Measurements from ENCODE around the gene RMRP.

RMRP gene

DNA sequence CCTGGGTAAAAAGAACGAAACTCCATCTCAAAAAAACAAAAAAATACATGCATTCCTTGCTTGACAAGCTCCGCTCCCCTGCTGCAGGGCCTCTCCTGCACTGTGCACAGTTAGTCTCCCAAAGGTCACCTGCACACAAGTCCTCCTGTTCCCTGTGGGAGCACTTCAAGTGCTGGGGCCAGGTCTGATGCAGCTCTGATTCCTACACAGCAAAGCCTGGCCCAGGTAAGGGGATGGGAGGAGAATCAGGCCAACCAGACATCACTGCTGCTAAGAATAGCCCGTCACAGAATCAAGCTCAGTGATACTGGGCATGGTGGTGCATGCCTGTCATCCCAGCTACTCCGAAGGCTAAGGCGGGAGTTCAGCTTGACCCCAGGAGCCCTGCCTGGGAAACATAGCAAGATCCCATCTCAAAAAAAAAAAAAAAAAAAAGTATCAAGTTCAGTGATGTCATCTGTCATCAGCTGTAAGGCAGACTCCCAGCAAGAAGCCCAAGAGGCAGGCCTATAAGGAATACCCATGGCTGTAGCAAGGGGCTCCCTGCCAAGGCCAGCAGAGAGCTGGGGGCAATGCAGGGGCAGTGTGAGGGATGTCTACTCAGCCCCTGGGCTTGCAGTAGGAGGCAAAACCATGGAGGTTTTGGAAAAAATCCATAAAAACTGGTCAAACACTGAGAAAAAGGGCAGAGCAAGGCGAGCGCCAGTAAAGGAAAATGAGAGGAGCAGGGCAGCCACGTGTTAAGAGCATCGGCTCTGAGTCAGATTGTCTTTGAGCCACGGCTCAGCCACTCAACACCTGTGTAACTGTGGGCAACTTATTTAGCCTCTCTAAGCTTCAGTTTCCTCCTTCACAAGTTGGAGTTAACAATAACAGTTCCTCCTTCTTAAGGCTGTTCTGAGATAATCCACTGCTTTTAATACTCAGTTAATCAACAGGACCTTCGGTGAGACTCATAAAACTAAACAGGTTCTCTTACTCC lies 28.7 kb upstream of the RMRP start:
- DNase-seq: no peak

DNA sequence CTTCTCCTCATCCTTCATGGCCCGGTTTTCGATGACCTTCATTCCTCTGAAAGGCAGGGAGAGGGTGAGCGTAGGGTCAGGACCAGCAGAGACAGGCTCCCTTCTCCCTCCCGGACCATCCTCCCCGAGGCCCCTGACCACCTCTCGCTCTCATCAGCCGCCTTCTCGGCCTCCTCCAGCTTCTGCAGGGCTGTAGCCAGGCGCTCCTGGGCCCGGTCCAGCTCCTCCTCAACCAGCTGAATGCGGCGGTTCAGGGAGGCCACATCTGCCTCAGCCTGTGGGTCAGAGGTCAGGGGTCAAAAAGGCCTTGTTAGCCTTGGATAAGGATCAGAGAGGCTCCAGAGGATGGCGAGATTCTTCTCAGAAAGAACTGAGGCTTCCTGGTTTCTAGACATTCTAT lies 27.7 kb upstream of the RMRP start:
- no peak for DNase-seq

DNA sequence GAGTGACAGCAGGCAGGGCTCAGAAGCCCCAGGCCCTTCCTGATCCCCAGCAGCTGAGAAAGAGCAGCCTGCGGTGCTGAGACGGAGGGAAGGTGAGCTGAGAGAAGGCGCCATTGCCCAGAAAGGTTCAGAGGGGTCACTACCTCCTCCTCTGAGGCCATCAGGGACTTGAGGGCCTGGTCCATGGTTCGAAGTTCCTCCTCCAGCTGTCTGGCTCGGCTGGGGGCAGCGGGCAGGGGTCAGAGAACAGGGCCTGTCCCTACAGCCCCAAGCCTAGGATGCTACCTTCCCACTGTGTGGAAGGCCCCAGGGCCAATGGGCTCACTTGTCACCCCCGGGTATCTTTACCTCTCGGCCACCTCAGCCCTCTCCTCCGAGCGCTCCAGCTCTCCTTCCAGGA lies 27.1 kb upstream of the RMRP start:
- DNase-seq: no peak

DNA sequence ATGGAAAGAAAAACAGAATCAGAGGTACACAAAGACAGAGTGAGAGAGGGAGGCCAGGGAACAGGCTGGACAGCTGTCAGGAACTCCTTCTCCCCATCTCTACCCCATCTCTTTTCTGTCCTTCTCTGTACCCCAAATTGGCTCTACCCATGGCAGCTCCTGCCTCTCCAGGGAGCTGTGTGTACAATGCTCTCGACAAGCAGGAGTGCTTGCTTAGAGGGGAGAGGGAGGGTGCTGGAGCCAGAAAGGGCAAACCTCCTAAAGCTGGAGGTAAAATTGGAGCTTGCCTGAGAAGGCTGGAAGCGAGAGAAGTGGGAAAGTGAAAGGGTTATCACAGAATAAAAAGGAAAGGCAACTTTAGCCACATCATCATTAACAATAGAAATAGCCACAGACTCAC lies 25.5 kb upstream of the RMRP start:
- DNase-seq: no peak

DNA sequence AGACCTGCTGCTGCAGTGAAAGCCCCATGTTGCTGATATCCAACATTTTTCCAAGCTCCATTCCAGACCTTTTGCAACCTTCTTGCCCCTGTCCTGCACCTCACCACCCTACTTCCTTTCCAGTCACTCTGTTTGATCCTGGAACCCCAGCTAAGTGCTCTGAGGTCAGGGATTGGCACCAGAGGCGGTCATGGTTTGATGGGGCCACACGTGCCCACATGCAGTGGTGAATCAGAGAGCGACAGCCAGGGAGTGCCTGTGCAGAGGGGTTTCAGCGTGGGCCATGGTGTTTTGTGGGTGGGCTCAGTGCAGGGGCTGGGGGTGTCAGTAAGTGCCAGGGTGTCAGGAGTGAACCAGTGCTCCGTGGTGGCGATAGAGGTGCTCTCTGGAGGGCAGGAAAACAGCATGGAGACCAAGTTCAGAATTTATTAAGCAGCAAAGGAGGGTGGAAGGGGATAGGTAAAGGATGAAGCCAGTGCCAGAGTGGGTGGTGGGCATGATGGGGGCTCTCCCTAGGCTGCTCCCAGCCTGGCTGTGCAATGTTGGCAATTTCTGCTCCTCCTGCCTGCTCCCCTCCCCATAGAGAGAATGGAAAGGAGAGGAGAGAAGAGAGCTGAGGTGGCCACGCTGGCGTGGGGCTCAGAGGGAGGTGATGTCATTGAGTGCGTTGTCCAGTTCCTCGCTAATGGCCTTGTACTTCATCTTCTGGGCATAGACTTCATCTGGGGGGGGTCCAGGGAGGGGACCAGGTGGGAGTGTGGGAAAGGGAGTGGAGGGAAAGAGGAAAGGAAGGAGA lies 24.9 kb upstream of the RMRP start:
- no peak for DNase-seq

DNA sequence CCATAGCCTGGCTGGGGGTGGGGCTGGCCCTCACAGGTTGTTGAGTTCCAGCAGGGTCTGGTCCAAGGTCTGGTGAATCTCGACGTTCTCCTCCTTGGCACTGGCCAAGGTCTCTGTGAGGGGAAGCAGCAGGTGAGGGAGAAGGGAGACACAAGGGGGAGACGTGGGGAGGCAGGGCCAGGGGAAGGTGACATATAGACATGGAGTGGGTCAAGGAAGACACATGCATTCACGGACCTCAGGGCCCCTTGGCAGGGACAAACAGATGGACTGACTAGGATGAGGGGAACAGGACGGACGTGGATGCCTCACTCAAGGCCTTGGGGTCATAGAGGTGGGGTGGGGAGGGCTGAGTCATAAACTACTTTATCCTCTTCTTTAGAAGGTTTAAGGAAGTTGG lies 24.2 kb upstream of the RMRP start:
- no peak for DNase-seq

DNA sequence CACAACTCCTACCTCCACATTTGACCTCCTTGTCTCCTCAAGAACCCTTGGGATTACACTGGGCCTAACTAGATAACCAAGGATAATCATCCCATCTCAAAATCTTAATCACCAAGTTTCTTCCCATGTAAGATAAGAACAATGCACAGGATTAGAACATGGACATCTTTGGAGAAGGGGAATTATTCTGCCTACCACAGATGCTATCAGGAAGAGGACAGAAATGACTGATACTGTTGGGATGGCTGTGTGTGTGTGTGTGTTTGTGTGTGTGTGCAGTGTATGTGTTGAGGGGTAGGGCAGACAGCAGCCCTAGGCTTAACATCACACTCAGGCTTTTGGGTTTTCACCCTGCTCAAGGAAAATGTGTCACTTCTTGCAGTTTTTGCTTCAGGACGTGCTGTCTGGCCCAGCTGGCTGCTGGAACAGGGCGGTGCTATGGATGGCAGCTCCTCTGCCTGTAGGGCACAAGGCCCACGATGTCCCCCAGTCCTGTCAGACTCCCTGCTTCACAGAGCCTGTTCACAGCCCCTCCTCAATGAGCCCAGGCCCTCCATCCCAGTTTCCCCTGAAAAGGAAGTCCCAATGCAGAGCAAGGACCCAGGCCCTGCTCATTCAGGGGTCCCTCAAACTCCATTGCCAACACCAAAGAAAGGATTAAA lies 23.7 kb upstream of the RMRP start:
- DNase-seq: no peak

DNA sequence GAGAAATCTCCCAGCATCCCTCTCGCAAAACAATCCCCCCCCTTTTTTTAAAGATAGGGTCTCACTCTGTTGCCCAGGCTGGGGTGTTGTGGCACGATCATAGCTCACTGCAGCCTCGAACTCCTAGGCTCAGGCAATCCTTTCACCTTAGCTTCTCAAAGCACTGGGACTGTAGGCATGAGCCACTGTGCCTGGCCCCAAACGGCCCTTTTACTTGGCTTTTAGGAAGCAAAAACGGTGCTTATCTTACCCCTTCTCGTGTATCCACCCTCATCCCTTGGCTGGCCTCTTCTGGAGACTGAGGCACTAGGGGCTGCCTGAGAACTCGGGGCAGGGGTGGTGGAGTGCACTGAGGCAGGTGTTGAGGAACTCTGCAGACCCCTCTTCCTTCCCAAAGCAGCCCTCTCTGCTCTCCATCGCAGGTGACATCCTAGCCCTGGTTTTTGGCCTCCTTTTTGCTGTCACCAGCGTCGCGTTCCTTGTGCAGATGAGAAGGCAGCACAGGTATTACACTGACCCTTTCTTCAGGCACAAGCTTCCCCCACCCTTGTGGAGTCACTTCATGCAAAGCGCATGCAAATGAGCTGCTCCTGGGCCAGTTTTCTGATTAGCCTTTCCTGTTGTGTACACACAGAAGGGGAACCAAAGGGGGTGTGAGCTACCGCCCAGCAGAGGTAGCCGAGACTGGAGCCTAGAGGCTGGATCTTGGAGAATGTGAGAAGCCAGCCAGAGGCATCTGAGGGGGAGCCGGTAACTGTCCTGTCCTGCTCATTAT lies 22.7 kb upstream of the RMRP start:
- no peak for DNase-seq

DNA sequence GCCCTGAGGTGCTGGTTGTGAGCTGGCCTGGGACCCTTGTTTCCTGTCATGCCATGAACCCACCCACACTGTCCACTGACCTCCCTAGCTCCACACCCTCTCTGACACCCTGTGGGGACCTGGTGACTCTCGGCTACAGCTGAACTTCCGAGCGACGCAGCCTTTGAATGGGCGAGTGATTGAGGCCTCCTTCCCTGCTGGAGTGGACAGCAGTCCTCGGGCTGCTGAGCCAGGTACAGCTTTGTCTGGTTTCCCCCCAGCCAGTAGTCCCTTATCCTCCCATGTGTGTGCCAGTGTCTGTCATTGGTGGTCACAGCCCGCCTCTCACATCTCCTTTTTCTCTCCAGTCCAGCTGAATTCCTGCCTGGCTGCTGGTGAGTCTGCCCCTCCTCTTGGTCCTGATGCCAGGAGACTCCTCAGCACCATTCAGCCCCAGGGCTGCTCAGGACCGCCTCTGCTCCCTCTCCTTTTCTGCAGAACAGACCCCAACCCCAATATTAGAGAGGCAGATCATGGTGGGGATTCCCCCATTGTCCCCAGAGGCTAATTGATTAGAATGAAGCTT lies 22.0 kb upstream of the RMRP start:
- DNase-seq: no peak

DNA sequence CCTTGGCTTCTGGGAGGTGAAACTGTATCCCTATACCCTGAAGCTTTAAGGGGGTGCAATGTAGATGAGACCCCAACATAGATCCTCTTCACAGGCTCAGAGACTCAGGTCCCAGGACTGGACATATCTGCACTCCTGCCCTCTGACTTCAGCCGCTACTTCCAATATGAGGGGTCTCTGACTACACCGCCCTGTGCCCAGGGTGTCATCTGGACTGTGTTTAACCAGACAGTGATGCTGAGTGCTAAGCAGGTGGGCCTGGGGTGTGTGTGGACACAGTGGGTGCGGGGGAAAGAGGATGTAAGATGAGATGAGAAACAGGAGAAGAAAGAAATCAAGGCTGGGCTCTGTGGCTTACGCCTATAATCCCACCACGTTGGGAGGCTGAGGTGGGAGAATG lies 21.3 kb upstream of the RMRP start:
- no peak for DNase-seq

DNA sequence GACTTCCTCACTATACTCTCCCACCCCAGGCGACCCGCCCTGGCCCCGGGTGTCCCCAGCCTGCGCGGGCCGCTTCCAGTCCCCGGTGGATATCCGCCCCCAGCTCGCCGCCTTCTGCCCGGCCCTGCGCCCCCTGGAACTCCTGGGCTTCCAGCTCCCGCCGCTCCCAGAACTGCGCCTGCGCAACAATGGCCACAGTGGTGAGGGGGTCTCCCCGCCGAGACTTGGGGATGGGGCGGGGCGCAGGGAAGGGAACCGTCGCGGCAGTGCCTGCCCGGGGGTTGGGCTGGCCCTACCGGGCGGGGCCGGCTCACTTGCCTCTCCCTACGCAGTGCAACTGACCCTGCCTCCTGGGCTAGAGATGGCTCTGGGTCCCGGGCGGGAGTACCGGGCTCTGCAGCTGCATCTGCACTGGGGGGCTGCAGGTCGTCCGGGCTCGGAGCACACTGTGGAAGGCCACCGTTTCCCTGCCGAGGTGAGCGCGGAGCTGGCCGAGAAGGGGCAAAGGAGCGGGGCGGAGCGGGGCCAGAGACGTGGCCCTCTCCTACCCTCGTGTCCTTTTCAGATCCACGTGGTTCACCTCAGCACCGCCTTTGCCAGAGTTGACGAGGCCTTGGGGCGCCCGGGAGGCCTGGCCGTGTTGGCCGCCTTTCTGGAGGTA lies 18.0 kb upstream of the RMRP start:
- DNase-seq: no peak

DNA sequence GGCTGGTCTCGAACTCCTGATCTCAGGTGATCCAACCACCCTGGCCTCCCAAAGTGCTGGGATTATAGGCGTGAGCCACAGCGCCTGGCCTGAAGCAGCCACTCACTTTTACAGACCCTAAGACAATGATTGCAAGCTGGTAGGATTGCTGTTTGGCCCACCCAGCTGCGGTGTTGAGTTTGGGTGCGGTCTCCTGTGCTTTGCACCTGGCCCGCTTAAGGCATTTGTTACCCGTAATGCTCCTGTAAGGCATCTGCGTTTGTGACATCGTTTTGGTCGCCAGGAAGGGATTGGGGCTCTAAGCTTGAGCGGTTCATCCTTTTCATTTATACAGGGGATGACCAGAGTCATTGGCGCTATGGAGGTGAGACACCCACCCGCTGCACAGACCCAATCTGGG lies 17.4 kb upstream of the RMRP start:
- DNase-seq: no peak

DNA sequence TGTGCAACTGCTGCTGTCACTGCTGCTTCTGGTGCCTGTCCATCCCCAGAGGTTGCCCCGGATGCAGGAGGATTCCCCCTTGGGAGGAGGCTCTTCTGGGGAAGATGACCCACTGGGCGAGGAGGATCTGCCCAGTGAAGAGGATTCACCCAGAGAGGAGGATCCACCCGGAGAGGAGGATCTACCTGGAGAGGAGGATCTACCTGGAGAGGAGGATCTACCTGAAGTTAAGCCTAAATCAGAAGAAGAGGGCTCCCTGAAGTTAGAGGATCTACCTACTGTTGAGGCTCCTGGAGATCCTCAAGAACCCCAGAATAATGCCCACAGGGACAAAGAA lies 16.2 kb upstream of the RMRP start:
- DNase-seq: no peak

DNA sequence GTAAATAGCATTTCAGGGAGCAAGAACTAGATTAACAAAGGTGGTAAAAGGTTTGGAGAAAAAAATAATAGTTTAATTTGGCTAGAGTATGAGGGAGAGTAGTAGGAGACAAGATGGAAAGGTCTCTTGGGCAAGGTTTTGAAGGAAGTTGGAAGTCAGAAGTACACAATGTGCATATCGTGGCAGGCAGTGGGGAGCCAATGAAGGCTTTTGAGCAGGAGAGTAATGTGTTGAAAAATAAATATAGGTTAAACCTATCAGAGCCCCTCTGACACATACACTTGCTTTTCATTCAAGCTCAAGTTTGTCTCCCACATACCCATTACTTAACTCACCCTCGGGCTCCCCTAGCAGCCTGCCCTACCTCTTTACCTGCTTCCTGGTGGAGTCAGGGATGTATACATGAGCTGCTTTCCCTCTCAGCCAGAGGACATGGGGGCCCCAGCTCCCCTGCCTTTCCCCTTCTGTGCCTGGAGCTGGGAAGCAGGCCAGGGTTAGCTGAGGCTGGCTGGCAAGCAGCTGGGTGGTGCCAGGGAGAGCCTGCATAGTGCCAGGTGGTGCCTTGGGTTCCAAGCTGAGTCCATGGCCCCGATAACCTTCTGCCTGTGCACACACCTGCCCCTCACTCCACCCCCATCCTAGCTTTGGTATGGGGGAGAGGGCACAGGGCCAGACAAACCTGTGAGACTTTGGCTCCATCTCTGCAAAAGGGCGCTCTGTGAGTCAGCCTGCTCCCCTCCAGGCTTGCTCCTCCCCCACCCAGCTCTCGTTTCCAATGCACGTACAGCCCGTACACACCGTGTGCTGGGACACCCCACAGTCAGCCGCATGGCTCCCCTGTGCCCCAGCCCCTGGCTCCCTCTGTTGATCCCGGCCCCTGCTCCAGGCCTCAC lies 15.6 kb upstream of the RMRP start, which contains the start of gene CA9:
Gene CA9 (plus strand): TSS at position 797 of the 893 bp plus-strand sequence. CDS start 32 bp downstream, at position 829.
- DNase-seq: no peak

DNA sequence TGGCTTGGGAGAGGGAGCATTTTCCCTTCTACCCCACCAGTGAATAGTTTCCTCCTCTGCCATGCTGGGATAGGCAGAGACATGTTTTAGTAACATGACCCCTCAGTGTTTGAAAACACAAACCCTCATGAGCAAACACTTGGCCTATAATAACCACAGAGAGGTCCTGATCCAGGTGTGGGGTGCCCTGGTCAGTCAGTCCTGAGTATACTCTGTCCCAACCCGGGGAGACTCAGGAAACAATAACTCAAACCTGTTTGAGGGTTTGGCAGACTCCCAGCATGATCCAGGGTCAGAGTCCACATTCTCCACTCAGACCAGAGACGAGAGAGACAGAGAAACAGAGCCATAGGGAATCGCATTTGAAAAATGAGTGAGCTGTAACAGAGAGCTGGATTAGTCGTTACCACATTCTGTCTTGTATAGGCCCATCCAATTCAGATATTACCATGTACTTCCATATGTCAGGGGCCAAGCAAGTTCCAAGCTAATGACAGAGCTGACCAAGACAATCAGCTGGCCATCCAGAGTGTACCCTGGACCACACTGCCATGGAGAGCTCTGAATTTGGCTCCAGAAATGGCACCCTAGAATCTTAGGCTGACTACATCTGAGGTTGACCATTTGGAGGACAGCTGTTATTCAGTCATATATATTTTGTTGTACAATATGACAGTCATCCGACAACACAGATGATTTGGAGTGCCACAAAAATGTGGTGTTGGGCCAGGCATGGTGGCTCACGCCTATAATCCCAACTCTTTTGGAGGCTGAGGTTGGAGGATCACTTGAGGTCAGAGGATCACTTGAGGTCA lies 11.7 kb upstream of the RMRP start:
- no peak for DNase-seq

DNA sequence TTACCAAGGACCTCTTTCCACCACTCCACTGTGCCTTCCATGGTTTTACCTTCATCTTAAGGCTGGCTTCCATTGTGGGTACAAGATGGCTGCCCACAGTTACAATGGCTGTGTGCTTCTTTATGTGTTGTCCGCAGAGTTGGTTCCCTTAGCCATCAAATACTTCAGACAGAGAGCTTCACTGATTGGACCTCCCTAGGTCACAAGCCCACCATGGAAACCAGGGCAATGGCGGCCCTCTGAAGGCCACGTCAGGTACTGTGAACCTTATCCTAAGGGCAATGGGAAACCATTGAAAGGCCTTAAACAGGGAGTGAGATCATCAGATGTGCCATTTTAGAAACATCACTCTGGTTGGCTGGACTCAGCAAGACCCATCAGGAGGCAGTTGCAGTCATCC lies 10.1 kb upstream of the RMRP start:
- DNase-seq: no peak

DNA sequence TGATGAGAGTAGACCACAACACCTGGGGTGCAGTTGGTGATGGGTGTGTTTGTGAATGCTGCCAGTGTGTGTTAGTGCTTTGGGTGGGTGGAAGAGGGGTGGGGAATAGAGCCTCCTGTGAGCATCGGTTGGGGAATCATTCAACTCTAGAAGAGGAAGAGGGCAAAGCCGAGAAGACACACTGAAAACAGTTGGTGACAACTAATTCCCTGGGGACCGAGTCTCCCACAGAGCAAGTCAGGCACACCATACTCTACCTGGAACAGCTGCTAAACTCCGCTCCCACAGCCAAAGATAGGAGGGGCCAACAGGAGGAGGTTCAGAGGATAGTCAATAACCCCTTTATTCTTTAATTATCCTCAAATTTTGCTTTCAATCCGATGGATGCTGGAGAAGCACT lies 8.7 kb upstream of the RMRP start:
- no peak for DNase-seq

DNA sequence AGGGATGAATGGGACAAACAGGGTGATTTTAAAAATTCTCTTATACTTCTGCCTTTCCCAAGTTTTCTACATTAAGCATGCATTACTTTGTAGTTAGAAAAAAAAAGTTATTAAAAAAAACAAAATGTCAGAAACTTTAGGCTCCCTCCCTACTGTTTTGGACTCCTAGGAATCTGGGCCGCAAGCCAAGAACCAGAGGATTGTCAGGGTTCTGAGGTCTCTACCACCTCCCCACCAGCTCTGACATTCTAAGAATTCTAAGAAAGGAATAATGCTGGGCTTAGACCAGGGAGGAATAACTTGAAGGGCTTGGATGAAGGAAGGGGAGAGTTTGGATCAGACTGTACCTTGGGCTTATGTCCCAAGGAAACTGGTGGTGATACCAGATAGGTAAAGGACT lies 8.2 kb upstream of the RMRP start:
- no peak for DNase-seq

DNA sequence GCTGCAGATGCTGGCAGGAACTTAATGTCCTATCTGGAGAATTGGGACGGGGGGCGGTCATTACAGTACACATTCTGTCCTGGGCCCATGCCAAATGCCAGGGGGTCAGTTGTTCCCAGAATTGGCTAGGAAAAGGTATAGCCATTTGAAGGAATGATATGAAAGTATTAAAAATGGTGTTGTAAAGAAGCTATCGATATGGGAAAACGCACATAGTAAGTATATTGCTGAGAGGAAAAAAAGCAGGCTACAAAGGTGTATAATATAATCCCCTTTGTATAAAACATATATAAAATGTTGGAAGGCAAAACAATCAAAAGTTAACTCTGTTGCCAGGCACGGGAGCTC lies 7.6 kb upstream of the RMRP start:
- DNase-seq: no peak

All from cortex of kidney (tissue), 1 donor.